Stimulated activated CD4-positive, alpha-beta T cell treated with anti-CD3 and anti-CD28 coated beads, Interleukin-1b, Interleukin-23, amount 100 ng/mL, for 1 hour (primary cell): ENCODE data around the gene KIAA0825.
"Not testable (repeated sequence)": the region's sequence is repeated elsewhere in the genome, so short reads cannot be mapped to it uniquely, and the experiment has no call there.

Source experiments
- DNase-seq, 2 donors: peaks; one replicate each; pipeline ENCODE4 v3.0.0-alpha.2; 2020; ENCODE audit warnings: low read depth in 2 of 2

Gene KIAA0825

GRCh38 chr5:94577466-94578245, 40.7 kb downstream of the KIAA0825 start:
- no peak for DNase-seq

- DNase-seq, result no peak
Observed at GRCh38 chr5:94575196-94575595, 43.2 kb downstream of the KIAA0825 start.

- DNase-seq, result not testable (repeated sequence)
Observed at GRCh38 chr5:94573349-94573748, 45.1 kb downstream of the KIAA0825 start.

GRCh38 chr5:94571415-94571814, 47.0 kb downstream of the KIAA0825 start:
- no peak for DNase-seq

- no peak for DNase-seq
Observed at GRCh38 chr5:94564812-94565211, 53.6 kb downstream of the KIAA0825 start.

GRCh38 chr5:94562327-94562971, 56.0 kb downstream of the KIAA0825 start:
- no peak for DNase-seq

- DNase-seq, result no peak
Observed at GRCh38 chr5:94558028-94558427, 60.4 kb downstream of the KIAA0825 start.

- no peak for DNase-seq
Observed at GRCh38 chr5:94551858-94552257, 66.5 kb downstream of the KIAA0825 start.

- DNase-seq, result no peak
Observed at GRCh38 chr5:94545870-94546625, 72.4 kb downstream of the KIAA0825 start.

- no peak for DNase-seq
Observed at GRCh38 chr5:94544875-94545547, 73.4 kb downstream of the KIAA0825 start.

GRCh38 chr5:94544031-94544650, 74.3 kb downstream of the KIAA0825 start:
- DNase-seq, result no peak

- DNase-seq, result no peak
Observed at GRCh38 chr5:94540856-94541494, 77.4 kb downstream of the KIAA0825 start.

- no peak for DNase-seq
Observed at GRCh38 chr5:94538260-94538659, 80.1 kb downstream of the KIAA0825 start.

- DNase-seq, result no peak
Observed at GRCh38 chr5:94526706-94527105, 91.7 kb downstream of the KIAA0825 start.

GRCh38 chr5:94524841-94525697, 93.3 kb downstream of the KIAA0825 start:
- no peak for DNase-seq

GRCh38 chr5:94523018-94523417, 95.4 kb downstream of the KIAA0825 start:
- no peak for DNase-seq

GRCh38 chr5:94522117-94522516, 96.3 kb downstream of the KIAA0825 start:
- no peak for DNase-seq

- DNase-seq, result no peak
Observed at GRCh38 chr5:94517490-94518488, 100.6 kb downstream of the KIAA0825 start.

GRCh38 chr5:94516148-94516547, 102.3 kb downstream of the KIAA0825 start:
- DNase-seq, result no peak
